Cardiac fibroblast (primary cell): Measurements from ENCODE around the gene PTPRQ.

ENCODE experiments used
- DNase-seq, 2 donors: peaks; one replicate each; pipeline versions ENCODE4 v3.0.0 to v3.0.0-alpha.2; 2010; ENCODE audit warnings: low read depth in 2 of 2
- H3K4me3 ChIP-seq, 2 donors: replicated peaks in 1 of 2; 1 replicate in 1 of 2; 2 replicates in 1 of 2; pipeline ENCODE4 v1.5.1; 2011; ENCODE audit warnings: low read depth in 2 of 2, low read length in 2 of 2, mild to moderate bottlenecking in 2 of 2, moderate library complexity in 1 of 2
- TF ChIP-seq, protein P1 (sequence below): IDR thresholded peaks from one replicate; pipeline ENCODE4 v1.5.1; 2011; ENCODE audit warnings: low read depth, mild to moderate bottlenecking, low read length, inconsistent platforms

Gene PTPRQ

GRCh38 chr12:80690513-80690912 lies 246.5 kb downstream of the PTPRQ start:
- DNase-seq: no peak
- no peak overlapping the region for H3K4me3 ChIP-seq
- TF ChIP-seq, protein P1, sequence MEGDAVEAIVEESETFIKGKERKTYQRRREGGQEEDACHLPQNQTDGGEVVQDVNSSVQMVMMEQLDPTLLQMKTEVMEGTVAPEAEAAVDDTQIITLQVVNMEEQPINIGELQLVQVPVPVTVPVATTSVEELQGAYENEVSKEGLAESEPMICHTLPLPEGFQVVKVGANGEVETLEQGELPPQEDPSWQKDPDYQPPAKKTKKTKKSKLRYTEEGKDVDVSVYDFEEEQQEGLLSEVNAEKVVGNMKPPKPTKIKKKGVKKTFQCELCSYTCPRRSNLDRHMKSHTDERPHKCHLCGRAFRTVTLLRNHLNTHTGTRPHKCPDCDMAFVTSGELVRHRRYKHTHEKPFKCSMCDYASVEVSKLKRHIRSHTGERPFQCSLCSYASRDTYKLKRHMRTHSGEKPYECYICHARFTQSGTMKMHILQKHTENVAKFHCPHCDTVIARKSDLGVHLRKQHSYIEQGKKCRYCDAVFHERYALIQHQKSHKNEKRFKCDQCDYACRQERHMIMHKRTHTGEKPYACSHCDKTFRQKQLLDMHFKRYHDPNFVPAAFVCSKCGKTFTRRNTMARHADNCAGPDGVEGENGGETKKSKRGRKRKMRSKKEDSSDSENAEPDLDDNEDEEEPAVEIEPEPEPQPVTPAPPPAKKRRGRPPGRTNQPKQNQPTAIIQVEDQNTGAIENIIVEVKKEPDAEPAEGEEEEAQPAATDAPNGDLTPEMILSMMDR: no peak

DNA sequence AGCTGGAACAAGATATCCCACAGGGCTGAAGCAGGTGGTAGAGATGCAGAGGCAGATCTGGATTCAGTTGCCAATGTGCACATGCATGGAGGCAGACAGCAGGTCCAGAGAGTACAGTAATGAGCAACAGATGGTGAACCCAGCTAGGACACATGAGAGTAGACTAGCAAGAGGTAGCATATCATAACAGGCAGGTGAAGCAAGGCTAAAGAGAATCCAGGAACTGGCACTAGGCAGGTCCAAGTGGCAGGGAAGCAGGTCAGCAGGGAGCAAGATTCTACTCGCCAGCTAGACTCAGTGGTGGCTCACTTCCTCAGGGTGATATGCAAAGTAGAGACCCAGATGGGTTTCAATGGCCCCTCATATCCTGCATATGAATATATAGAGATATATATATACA lies 248.1 kb downstream of the PTPRQ start:
- DNase-seq: no peak
- TF ChIP-seq, protein P1: no peak
- H3K4me3 ChIP-seq: no peak overlapping the region

DNA sequence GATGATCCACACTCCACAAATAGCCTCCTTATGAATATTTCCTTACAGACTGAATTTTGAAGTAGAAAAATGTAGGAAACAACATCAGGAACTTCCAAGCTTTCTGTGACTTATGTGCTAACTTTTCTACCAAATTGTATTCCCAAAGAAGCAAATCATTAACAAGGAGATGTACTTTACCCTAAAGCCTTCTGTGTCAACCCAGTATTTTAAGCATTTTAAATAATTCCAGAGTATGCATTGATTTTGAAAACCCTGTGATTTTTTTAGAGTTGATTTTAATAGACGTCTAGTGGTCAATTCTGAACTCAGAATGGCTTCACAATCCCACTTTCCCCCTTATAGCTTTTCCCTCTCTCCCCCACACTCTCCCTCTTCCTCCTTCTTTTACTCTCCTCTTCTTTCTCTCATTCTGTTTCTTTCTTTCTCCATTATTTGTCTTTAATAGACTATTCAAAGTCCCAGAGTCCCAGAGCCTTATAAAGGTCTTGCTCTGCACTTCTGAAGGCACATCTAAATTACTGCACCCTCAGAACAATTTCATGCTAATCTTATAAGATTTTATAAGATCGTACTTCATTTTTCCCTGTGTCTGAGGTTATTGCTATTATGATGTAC lies 253.3 kb downstream of the PTPRQ start:
- TF ChIP-seq, protein P1: no peak
- H3K4me3 ChIP-seq: no peak overlapping the region
- no peak for DNase-seq

- no peak overlapping the region for H3K4me3 ChIP-seq
- TF ChIP-seq, protein P1: no peak
- DNase-seq: no peak
Measured at GRCh38 chr12:80698256-80698655, 254.2 kb downstream of the PTPRQ start.

GRCh38 chr12:80698847-80699542 lies 255.0 kb downstream of the PTPRQ start:
- TF ChIP-seq, protein P1: no peak
- DNase-seq: no peak
- H3K4me3 ChIP-seq: no peak overlapping the region

DNA sequence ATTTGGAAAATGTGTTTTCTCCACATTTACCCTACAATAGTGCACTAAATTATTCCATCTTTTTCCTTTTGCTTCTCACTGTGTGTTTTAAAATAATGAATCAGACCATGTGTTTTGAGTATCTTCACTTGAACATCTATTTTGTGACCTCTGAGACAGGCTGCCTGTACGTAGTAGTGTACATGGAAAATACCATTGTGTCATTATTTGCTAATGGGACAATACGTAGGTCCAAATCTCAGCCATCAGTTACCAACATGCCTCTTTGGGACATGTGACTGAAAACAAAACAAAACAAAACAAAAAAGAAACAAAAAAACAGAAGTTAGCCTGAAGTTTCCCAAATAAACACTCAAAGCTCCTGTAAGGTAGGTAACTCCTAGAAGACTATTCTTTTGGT lies 256.3 kb downstream of the PTPRQ start:
- DNase-seq: no peak
- H3K4me3 ChIP-seq: no peak overlapping the region
- TF ChIP-seq, protein P1: no peak
